Measurements from ENCODE around the gene IGFBP7.
A peak's percentile ranks its signal among the peaks of the same experiment; 100 is the strongest.

Gene IGFBP7

GRCh38 chr4:57086031-57086723, 24.0 kb downstream of the IGFBP7 start:
- H3K4me2 ChIP-seq, result peak overlapping the region; percentile 52; the same call in 1 of the 2 replicates
- TF ChIP-seq CTCF (conservative IDR thresholded peaks at IDR 0.05; ENCODE audit: low read depth, low read length), result no peak
- no peak overlapping the region for H3K4me3 ChIP-seq (IDR thresholded peaks at IDR 0.05; ENCODE audit: insufficient read depth, low read depth, low read length)
- no peaks in the 10 kb centered on the region for H3K36me3 ChIP-seq (ENCODE audit: insufficient read depth)
- H3K27ac ChIP-seq, result no peak overlapping the region
- H3K4me1 ChIP-seq (ENCODE audit: low read depth, poor library complexity, severe bottlenecking), result peaks cover 16% of the 10 kb centered on the region
- no peak overlapping the region for H3K9ac ChIP-seq
- no peaks in the 10 kb centered on the region for H3K79me2 ChIP-seq (ENCODE audit: insufficient read depth, low read depth)
- H3K27me3 ChIP-seq (ENCODE audit: insufficient read depth, low read depth), result no peaks in the 10 kb centered on the region
- no peaks in the 10 kb centered on the region for H4K20me1 ChIP-seq (ENCODE audit: insufficient read depth)
- peak overlapping the region; percentile 14; the same call in 1 of the 2 replicates for H2AFZ ChIP-seq (ENCODE audit: low read depth)

- Histone ChIP-seq H3K9ac (no peak overlapping the region), H3K4me3 (IDR thresholded peaks at IDR 0.05; ENCODE audit: insufficient read depth, low read depth, low read length) (no peak overlapping the region), H3K79me2 (ENCODE audit: insufficient read depth, low read depth) (no peaks in the 10 kb centered on the region), H3K27ac (no peak overlapping the region; the same call in 1 of the 2 replicates), H2AFZ (ENCODE audit: low read depth) (peak overlapping the region; percentile 14; the same call in 1 of the 2 replicates), H3K27me3 (ENCODE audit: insufficient read depth, low read depth) (no peaks in the 10 kb centered on the region), H3K4me2 (peak overlapping the region; percentile 52; the same call in 1 of the 2 replicates), H4K20me1 (ENCODE audit: insufficient read depth) (no peaks in the 10 kb centered on the region), H3K36me3 (ENCODE audit: insufficient read depth) (no peaks in the 10 kb centered on the region), H3K4me1 (ENCODE audit: low read depth, poor library complexity, severe bottlenecking) (peaks cover 16% of the 10 kb centered on the region)
- TF ChIP-seq CTCF (conservative IDR thresholded peaks at IDR 0.05; ENCODE audit: low read depth, low read length), result no peak
Measured at GRCh38 chr4:57085278-57085677, 24.9 kb downstream of the IGFBP7 start.

- Histone ChIP-seq H3K79me2 (ENCODE audit: insufficient read depth, low read depth) (no peaks in the 10 kb centered on the region), H4K20me1 (ENCODE audit: insufficient read depth) (no peaks in the 10 kb centered on the region), H3K4me1 (ENCODE audit: low read depth, poor library complexity, severe bottlenecking) (peaks cover 16% of the 10 kb centered on the region), H2AFZ (ENCODE audit: low read depth) (no peak overlapping the region), H3K4me3 (IDR thresholded peaks at IDR 0.05; ENCODE audit: insufficient read depth, low read depth, low read length) (no peak overlapping the region), H3K27me3 (ENCODE audit: insufficient read depth, low read depth) (no peaks in the 10 kb centered on the region), H3K27ac (no peak overlapping the region), H3K36me3 (ENCODE audit: insufficient read depth) (no peaks in the 10 kb centered on the region), H3K4me2 (no peak overlapping the region), H3K9ac (no peak overlapping the region)
- TF ChIP-seq CTCF (conservative IDR thresholded peaks at IDR 0.05; ENCODE audit: low read depth, low read length), result no peak
Measured at GRCh38 chr4:57084360-57084759, 25.8 kb downstream of the IGFBP7 start.

GRCh38 chr4:57083090-57083489, 27.1 kb downstream of the IGFBP7 start:
- Histone ChIP-seq H3K36me3 (ENCODE audit: insufficient read depth) (no peaks in the 10 kb centered on the region), H3K27me3 (ENCODE audit: insufficient read depth, low read depth) (no peaks in the 10 kb centered on the region), H2AFZ (ENCODE audit: low read depth) (no peak overlapping the region), H3K27ac (no peak overlapping the region), H3K79me2 (ENCODE audit: insufficient read depth, low read depth) (no peaks in the 10 kb centered on the region), H4K20me1 (ENCODE audit: insufficient read depth) (no peaks in the 10 kb centered on the region), H3K9ac (no peak overlapping the region), H3K4me2 (no peak overlapping the region), H3K4me1 (ENCODE audit: low read depth, poor library complexity, severe bottlenecking) (peaks cover 16% of the 10 kb centered on the region), H3K4me3 (IDR thresholded peaks at IDR 0.05; ENCODE audit: insufficient read depth, low read depth, low read length) (no peak overlapping the region)
- TF ChIP-seq CTCF (conservative IDR thresholded peaks at IDR 0.05; ENCODE audit: low read depth, low read length), result no peak
